ENCODE measurements around the gene SLC46A2.
A peak's percentile ranks its signal among the peaks of the same experiment; 100 is the strongest.

Gene SLC46A2

GRCh38 chr9:112860451-112860850, 30.2 kb downstream of the SLC46A2 start:
- H3K4me1 Mint-ChIP-seq, result peaks cover 34% of the 10 kb centered on the region
- H3K9me3 Mint-ChIP-seq, result no peaks in the 10 kb centered on the region
- no peak for ATAC-seq (ENCODE audit: low read depth)
- H3K27ac Mint-ChIP-seq, result no peak overlapping the region
- no peaks in the 10 kb centered on the region for H3K27me3 Mint-ChIP-seq
- H3K36me3 Mint-ChIP-seq, result peaks cover 4% of the 10 kb centered on the region
- no peak for DNase-seq (ENCODE audit: low spot score in 2 of 2)
- no peak overlapping the region for H3K4me3 Mint-ChIP-seq

DNA sequence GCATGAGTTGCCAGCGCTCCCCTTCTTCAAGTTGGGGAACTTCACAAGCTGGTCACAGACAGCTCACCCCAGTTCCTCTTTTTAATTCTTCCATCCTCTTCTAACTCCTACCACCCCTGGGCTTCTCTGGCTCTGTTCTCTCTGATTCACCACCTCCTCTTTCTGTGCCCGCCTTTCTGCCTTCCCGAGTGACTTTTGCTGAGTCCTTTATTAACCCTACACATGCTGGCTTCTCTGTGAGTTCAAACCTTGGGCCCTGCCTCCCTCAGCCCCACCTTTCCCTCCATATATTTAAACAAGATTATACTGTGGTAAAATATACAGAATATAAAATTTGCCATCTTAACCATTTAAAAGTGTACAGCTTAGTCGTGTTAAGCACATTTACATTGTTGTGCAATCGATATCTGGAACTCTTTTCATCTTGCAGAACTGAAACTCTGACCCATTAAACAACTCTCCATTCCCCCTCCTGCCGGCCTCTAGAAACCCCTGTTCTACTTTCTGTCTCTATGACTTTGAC, 32.0 kb downstream of the SLC46A2 start:
- Mint-ChIP-seq H3K27me3 (no peaks in the 10 kb centered on the region), H3K27ac (no peak overlapping the region), H3K4me1 (peaks cover 30% of the 10 kb centered on the region), H3K9me3 (no peaks in the 10 kb centered on the region), H3K4me3 (no peak overlapping the region), H3K36me3 (peaks cover 5% of the 10 kb centered on the region)
- DNase-seq (ENCODE audit: low spot score in 2 of 2) (peak in 1 of 2 donors; percentile 30), ATAC-seq (ENCODE audit: low read depth) (peak; percentile 97)

DNA sequence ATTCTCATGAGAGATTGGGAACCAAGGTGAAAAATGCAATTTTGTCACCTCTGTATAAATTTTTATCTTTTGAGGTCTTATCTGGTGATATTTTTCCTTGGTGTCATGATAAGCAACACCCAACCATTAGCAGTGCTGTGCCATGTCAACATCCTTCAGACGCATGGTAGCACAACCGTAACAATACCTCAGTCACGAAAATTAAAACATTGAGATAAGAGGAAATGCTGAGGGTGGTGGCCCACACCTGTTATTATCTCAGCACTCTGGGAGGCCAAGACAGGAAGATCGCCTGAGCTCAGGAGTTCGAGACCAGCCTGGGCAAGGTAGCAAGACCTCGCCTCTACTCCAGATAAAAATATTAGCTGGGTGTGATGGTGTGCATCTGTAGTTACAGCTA, 32.7 kb downstream of the SLC46A2 start:
- DNase-seq (ENCODE audit: low spot score in 2 of 2) (no peak), ATAC-seq (ENCODE audit: low read depth) (peak; percentile 25)
- Mint-ChIP-seq H3K4me3 (no peak overlapping the region), H3K36me3 (peaks cover 7% of the 10 kb centered on the region), H3K27ac (no peak overlapping the region), H3K27me3 (no peaks in the 10 kb centered on the region), H3K4me1 (peaks cover 26% of the 10 kb centered on the region), H3K9me3 (no peaks in the 10 kb centered on the region)

DNA sequence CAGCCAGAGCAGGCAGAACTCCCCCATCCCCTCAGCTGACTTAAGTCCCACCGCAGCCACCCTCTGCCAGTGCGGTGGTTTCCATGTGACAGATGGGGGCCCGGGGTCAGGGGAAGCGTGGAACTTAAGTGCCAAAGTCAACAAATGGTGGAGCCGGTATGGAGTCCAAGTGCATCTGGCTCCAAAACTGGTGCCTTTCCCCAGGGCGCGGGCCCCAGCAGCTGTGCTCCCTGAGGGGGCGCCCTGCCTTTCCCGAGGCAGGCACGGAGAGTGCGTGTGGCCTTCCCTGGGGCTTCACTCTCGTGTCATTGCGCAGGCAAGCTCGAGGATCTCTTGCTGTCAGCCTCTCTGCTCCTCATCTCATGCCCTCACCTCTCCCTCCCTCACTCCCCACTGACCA, 33.8 kb downstream of the SLC46A2 start:
- peaks cover 23% of the 10 kb centered on the region for H3K4me1 Mint-ChIP-seq
- DNase-seq (ENCODE audit: low spot score in 2 of 2), result no peak
- peaks cover 11% of the 10 kb centered on the region for H3K36me3 Mint-ChIP-seq
- H3K27me3 Mint-ChIP-seq, result no peaks in the 10 kb centered on the region
- H3K9me3 Mint-ChIP-seq, result no peaks in the 10 kb centered on the region
- H3K4me3 Mint-ChIP-seq, result no peak overlapping the region
- ATAC-seq (ENCODE audit: low read depth), result no peak
- no peak overlapping the region for H3K27ac Mint-ChIP-seq

DNA sequence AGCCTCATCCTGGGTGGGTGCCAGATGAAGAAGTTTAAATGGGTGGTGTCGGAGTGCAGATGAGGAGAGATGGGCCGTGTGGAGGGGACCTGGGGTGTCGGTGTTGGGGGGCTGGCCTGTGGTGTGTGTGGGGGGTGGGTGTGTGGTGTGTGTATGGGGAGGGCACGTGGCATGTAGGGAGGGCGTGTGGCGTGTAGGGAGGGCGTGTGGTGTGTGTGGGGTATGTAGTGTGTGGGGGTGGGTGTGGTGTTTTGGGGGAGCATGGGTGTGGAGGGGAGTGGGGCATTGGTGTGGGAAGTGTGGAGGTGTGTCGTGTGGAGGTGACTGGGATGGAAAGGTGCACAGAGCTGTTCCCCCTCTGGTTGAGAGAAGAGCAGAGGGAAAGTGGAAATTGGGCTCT, 34.5 kb downstream of the SLC46A2 start:
- DNase-seq (ENCODE audit: low spot score in 2 of 2) (no peak), ATAC-seq (ENCODE audit: low read depth) (no peak)
- Mint-ChIP-seq H3K9me3 (no peaks in the 10 kb centered on the region), H3K36me3 (peaks cover 15% of the 10 kb centered on the region), H3K27me3 (no peaks in the 10 kb centered on the region), H3K4me3 (no peak overlapping the region), H3K27ac (no peak overlapping the region), H3K4me1 (peaks cover 18% of the 10 kb centered on the region)

DNA sequence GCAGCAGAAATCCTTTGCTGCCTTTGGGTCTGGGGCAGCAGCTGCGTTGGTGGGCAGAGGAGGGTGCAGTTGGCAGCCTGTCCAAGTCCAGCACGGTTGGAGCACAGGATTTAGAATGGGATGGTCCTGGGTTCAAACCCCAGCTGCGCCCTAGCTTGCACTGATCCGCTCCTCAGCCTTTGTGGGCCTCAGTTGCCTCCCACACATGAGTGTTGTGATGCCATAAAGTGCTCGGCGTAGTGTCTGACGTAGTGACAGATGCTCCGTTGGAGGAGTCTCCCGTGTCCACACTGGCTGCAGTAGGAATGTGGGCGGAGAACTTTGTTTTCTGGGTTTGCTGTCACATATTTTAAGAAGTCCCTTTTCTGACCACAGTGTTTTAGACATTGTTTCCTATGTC, 36.0 kb downstream of the SLC46A2 start:
- no peaks in the 10 kb centered on the region for H3K9me3 Mint-ChIP-seq
- DNase-seq (ENCODE audit: low spot score in 2 of 2) (no peak), ATAC-seq (ENCODE audit: low read depth) (no peak)
- H3K27ac Mint-ChIP-seq, result no peak overlapping the region
- peaks cover 17% of the 10 kb centered on the region for H3K36me3 Mint-ChIP-seq
- H3K4me3 Mint-ChIP-seq, result no peak overlapping the region
- no peaks in the 10 kb centered on the region for H3K27me3 Mint-ChIP-seq
- peaks cover 13% of the 10 kb centered on the region for H3K4me1 Mint-ChIP-seq

DNA sequence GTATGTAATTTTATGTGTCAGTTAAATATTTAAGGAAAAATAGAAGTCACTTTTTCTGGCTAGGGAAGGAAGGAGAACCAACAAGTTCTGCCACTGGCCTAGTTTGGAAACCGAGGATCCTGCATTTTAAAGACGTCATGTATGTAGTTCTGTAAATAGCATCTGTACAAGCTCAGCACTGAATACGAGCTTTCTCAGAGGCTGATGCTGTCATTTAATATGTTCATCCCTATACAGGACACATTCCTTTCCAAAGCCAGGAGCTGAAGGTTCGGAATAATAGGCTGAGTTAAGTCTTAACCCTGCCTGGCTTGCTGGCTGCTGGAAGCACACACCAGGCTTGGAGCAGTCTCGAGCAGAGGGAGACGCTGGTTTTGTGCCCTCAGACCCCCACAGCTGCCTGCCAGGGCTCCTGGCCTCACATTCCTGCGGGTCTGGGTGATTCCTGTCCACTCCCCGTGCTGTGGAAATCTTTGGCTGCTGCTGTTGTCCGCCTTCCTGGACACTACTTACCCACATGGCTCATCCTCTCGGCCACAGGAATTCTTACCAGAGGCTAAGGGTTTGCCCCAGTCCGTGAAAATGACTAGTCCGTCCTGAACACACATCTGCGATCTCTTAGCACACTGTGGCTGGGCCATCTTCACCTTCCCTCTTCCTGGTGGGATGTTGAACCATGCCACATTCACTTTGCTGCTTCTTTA, 36.6 kb downstream of the SLC46A2 start:
- ATAC-seq (ENCODE audit: low read depth) (no peak), DNase-seq (ENCODE audit: low spot score in 2 of 2) (no peak)
- Mint-ChIP-seq H3K36me3 (peaks cover 17% of the 10 kb centered on the region), H3K4me1 (peaks cover 12% of the 10 kb centered on the region), H3K27ac (no peak overlapping the region), H3K4me3 (no peak overlapping the region), H3K27me3 (no peaks in the 10 kb centered on the region), H3K9me3 (no peaks in the 10 kb centered on the region)

- peaks cover 6% of the 10 kb centered on the region for H3K4me1 Mint-ChIP-seq
- H3K36me3 Mint-ChIP-seq, result peaks cover 17% of the 10 kb centered on the region
- no peaks in the 10 kb centered on the region for H3K27me3 Mint-ChIP-seq
- ATAC-seq (ENCODE audit: low read depth) (no peak), DNase-seq (ENCODE audit: low spot score in 2 of 2) (no peak)
- H3K9me3 Mint-ChIP-seq, result no peaks in the 10 kb centered on the region
- H3K4me3 Mint-ChIP-seq, result no peak overlapping the region
- no peak overlapping the region for H3K27ac Mint-ChIP-seq
These were observed 37.8 kb downstream of the SLC46A2 start for GRCh38 chr9:112852741-112853504.

DNA sequence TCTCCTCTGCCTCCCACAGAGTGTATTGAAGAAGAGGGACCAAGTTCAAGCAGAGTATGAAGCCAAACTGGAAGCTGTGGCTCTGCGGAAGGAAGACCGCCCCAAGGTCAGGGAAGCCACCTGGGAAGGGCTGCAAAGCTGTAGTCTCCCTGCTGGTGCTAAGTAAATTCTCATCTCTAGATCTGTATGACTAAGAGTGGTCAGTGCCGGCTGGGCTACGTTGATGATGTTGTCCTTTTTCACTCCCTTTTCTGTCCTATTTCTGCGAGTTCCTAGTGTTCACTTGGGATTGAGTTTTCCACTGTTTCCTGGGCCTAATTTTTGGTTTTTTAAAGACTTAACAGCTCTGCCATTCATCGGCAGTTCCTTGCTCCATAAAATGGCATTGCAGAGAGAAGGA, 39.8 kb downstream of the SLC46A2 start:
- H3K9me3 Mint-ChIP-seq, result no peaks in the 10 kb centered on the region
- H3K4me1 Mint-ChIP-seq, result no peaks in the 10 kb centered on the region
- H3K36me3 Mint-ChIP-seq, result peaks cover 21% of the 10 kb centered on the region
- no peak for DNase-seq (ENCODE audit: low spot score in 2 of 2)
- H3K27ac Mint-ChIP-seq, result no peak overlapping the region
- no peak for ATAC-seq (ENCODE audit: low read depth)
- no peak overlapping the region for H3K4me3 Mint-ChIP-seq
- no peaks in the 10 kb centered on the region for H3K27me3 Mint-ChIP-seq

- DNase-seq (ENCODE audit: low spot score in 2 of 2) (no peak), ATAC-seq (ENCODE audit: low read depth) (no peak)
- Mint-ChIP-seq H3K9me3 (no peaks in the 10 kb centered on the region), H3K27ac (no peak overlapping the region), H3K27me3 (no peaks in the 10 kb centered on the region), H3K4me3 (no peak overlapping the region), H3K36me3 (peaks cover 21% of the 10 kb centered on the region), H3K4me1 (peaks cover 4% of the 10 kb centered on the region)
These were observed 41.2 kb downstream of the SLC46A2 start for GRCh38 chr9:112849363-112849922.

GRCh38 chr9:112848316-112849151, 42.1 kb downstream of the SLC46A2 start:
- DNase-seq (ENCODE audit: low spot score in 2 of 2) (no peak), ATAC-seq (ENCODE audit: low read depth) (no peak)
- Mint-ChIP-seq H3K4me3 (no peak overlapping the region), H3K27ac (no peak overlapping the region), H3K9me3 (no peaks in the 10 kb centered on the region), H3K4me1 (peaks cover 9% of the 10 kb centered on the region), H3K27me3 (peaks cover 2% of the 10 kb centered on the region), H3K36me3 (peaks cover 17% of the 10 kb centered on the region)

DNA sequence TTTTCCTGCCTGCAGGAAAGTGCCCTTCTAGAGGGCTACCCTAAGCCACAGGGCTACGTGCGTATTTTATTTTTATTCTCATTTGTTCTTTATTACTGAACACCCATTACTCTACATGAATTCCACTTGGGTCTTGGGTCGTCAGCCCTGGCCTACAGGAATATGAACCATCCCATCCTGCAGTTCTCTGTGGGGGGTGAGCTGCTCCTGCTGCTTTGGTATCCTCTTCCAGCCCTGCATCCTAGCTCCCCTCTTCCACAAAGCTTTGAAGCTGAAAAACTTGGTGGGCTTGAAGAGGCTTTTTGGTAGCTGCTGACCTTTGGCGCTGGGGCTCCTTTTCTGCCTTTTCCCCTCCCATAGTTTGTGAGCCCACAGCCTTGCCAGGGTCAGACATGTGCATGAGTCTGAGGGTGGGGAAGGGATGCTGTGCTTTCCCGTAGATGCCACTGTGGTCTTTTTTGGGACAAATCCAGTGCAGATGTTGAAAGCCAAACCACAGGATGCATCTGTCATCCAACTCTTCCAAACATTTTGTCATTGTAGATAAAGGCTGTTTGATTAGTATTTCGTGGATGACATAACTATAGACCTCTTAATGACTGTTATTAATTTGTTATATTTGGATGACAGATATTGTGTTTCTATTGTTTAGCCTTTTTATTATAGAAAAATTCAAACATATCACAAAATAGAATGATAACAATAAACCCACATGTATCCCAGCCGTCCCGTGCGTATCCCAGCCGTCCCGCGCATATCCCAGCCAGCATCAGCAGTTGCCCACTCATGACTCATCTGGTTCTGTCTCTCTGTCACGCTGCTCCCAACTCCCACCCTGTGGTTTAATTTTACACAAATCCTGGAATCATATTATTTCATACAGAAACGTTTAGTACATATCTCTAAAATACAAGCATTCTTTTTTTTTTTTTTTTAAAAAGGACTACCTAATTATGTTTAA, 43.9 kb downstream of the SLC46A2 start:
- Mint-ChIP-seq H3K4me3 (no peak overlapping the region), H3K27ac (no peak overlapping the region)

More for the DNA sequence above, 43.9 kb downstream of the SLC46A2 start:
- Mint-ChIP-seq H3K4me1 (peaks cover 9% of the 10 kb centered on the region), H3K36me3 (peaks cover 18% of the 10 kb centered on the region), H3K9me3 (no peaks in the 10 kb centered on the region), H3K27me3 (peaks cover 4% of the 10 kb centered on the region)
- DNase-seq (ENCODE audit: low spot score in 2 of 2), result no peak
- ATAC-seq (ENCODE audit: low read depth), result no peak
